Hepatic stellate cell (primary cell): ENCODE data around the gene PFDN6.
"Not testable (repeated sequence)": the region's sequence is repeated elsewhere in the genome, so short reads cannot be mapped to it uniquely, and the experiment has no call there.

ENCODE experiments used
- DNase-seq: peaks from one replicate; pipeline ENCODE4 v3.0.0; 2011; ENCODE audit warnings: low spot score

PFDN6 gene

GRCh38 chr6:33273924-33274902 is 15.2 kb upstream of the PFDN6 start:
- DNase-seq = no peak

GRCh38 chr6:33275795-33276580 is 13.4 kb upstream of the PFDN6 start:
- not testable (repeated sequence) for DNase-seq

- no peak for DNase-seq
Measured at GRCh38 chr6:33276581-33276863, 12.9 kb upstream of the PFDN6 start.

GRCh38 chr6:33276864-33277662 is 12.3 kb upstream of the PFDN6 start, which contains the start of gene B3GALT4:
B3GALT4 (plus strand) TSS chr6:33277123; CDS start chr6:33277420, 297 bp downstream.
- DNase-seq = peak; percentile 70

- DNase-seq = no peak
Measured at GRCh38 chr6:33277663-33278391, 11.6 kb upstream of the PFDN6 start.

- DNase-seq = no peak
Measured at GRCh38 chr6:33278392-33278741, 11.0 kb upstream of the PFDN6 start.

GRCh38 chr6:33278810-33279209 is 10.6 kb upstream of the PFDN6 start:
- DNase-seq = no peak

- DNase-seq = no peak
Measured at GRCh38 chr6:33279257-33279695, 10.1 kb upstream of the PFDN6 start.

GRCh38 chr6:33279971-33280511 is 9.4 kb upstream of the PFDN6 start:
- peak; percentile 78 for DNase-seq

GRCh38 chr6:33280539-33280938 is 8.9 kb upstream of the PFDN6 start:
- DNase-seq = no peak

- not testable (repeated sequence) for DNase-seq
Measured at GRCh38 chr6:33285214-33285613, 4.2 kb upstream of the PFDN6 start.

- DNase-seq = no peak
Measured at GRCh38 chr6:33286946-33287914, 2.2 kb upstream of the PFDN6 start.

- no peak for DNase-seq
Measured at GRCh38 chr6:33288141-33288920, 1.1 kb upstream of the PFDN6 start.

GRCh38 chr6:33289784-33290315 is 449 bp downstream of the PFDN6 start:
- peak; percentile 49 for DNase-seq

GRCh38 chr6:33290459-33290858 is 1.1 kb downstream of the PFDN6 start:
- DNase-seq = no peak

- DNase-seq = no peak
Measured at GRCh38 chr6:33292996-33293682, 3.7 kb downstream of the PFDN6 start.

- DNase-seq = no peak
Measured at GRCh38 chr6:33294086-33294823, 4.9 kb downstream of the PFDN6 start.
